Kidney (tissue), 14 donors: Measurements from ENCODE around the gene ARL14EPL. TPM values are rescaled to one million over a fixed set of nuclear protein-coding genes. Genes with fewer than 3 reads are reported as not detected.

Source experiments
- DNase-seq, 5 donors: peaks; one replicate each; pipeline ENCODE4 v3.0.0-alpha.2; 2013 to 2020
- FAIRE-seq: peaks from 2 replicates; lab custom pipeline; 2012; peaks lifted over from hg19 to GRCh38; lab: Jason Lieb, UNC
- H3K27ac ChIP-seq, 2 donors: one replicate each; pipeline ENCODE4 v1.7.0; 2013; ENCODE audit warnings: low read depth in 2 of 2, low read length in 2 of 2, inconsistent platforms in 1 of 2
- H3K27me3 ChIP-seq: one replicate; pipeline ENCODE4 v1.7.1; 2013; ENCODE audit warnings: low read length, inconsistent platforms; ENCODE audit not compliant: control insufficient read depth, insufficient read depth
- H3K36me3 ChIP-seq, 3 donors: one replicate each; pipeline versions ENCODE4 v1.7.0 to v1.7.1; 2013; ENCODE audit warnings: low read length in 3 of 3, control low read depth in 1 of 3, inconsistent platforms in 1 of 3; ENCODE audit not compliant: insufficient read depth in 3 of 3, control insufficient read depth in 2 of 3
- H3K4me1 ChIP-seq, 3 donors: one replicate each; pipeline versions ENCODE4 v1.7.0 to v1.7.1; 2013; ENCODE audit warnings: low read length in 3 of 3, inconsistent platforms in 1 of 3, low read depth in 1 of 3; ENCODE audit not compliant: control insufficient read depth in 2 of 3, insufficient read depth in 2 of 3
- H3K4me3 ChIP-seq, 3 donors: one replicate each; pipeline versions ENCODE4 v1.7.0 to v1.8.1; 2013; ENCODE audit warnings: low read length in 3 of 3, control low read depth in 1 of 3, inconsistent platforms in 1 of 3
- H3K9ac ChIP-seq, 3 donors: one replicate each; pipeline versions ENCODE4 v1.7.0 to v1.7.1; 2013; ENCODE audit warnings: low read length in 3 of 3, control low read depth in 1 of 3, inconsistent platforms in 1 of 3
- H3K9me3 ChIP-seq, 3 donors: one replicate each; pipeline versions ENCODE4 v1.7.0 to v1.7.1; 2013; ENCODE audit warnings: low read length in 3 of 3, control low read depth in 1 of 3, inconsistent platforms in 1 of 3; ENCODE audit not compliant: control insufficient read depth in 2 of 3, insufficient read depth in 1 of 3
- CTCF ChIP-seq: IDR thresholded peaks from 3 replicates; pipeline ENCODE4 v1.5.1; 2012; ENCODE audit warnings: mild to moderate bottlenecking, moderate library complexity, borderline replicate concordance; ENCODE audit not compliant: insufficient read depth; ENCODE audit errors: extremely low read depth
- intact Hi-C: fragments of 100-400 bp; cut with DNase I; formaldehyde crosslinking; loops from one replicate; pipeline ENCODE4 v1.11.1; 2022
- polyA plus RNA-seq: library from polyadenylated mRNA; stranded (reverse); fragments of 350-450 nt; fragmentation: Illumina TruSeq; extraction: RNeasy Lipid Tissue Mini Kit (QIAGEN cat#74804); gene quantifications from one replicate; pipeline ENCODE4 v1.2.3, GENCODE V29; 2014; ENCODE audit warnings: low read depth, low replicate concordance; ENCODE audit not compliant: insufficient read depth
- total RNA-seq: library from RNA; stranded (reverse); fragmentation: NEBNext Ultra II Directional; extraction: Animal tissue kit (Norgen Biotek cat#: 25700); gene quantifications from one replicate; pipeline ENCODE4 v1.2.1, GENCODE V29; 2021
- donor health status: control.
- donor health status: control.
- donor health status: control.
- donor health status: control.
- donor health status: control.
- donor health status: DM: yes; HTN: yes; CAD: no.
- donor health status: Normal renal cell carcinoma (clear cell type).

The ARL14EPL gene
- total and polyA plus RNA-seq, 2 donors from 2014 or later: not detected

DNA sequence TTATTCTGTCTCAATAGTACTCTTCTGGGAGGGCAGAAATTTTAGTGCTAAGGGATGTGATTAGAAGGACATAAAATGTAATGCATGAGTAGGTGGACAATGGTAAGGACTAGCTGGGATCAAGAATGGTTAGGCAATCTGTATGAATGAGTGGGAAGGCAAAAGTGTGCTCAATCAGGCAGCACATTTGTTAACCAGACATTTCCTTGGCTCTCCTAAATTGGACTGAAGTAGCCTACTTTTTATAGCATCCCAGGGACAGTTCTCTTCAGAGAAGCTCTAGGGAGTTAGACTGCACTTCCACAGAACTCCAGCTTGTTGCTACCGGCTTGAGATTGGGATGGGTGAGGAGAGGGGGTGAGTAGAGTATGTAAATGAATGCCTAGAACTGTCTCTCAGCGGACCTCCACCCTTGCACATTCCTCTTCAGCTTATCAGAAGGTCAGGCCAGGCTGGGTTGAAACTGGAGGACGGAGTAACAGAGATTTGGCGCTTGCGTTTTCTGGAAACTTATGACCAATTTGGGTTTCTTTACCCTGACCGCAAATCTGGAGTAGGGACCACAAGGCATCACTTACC lies 19.0 kb upstream of the ARL14EPL start:
- FAIRE-seq: no peak
- H3K27ac ChIP-seq: no peak overlapping the region
- H3K9ac ChIP-seq: no peak overlapping the region
- DNase-seq: peak in 1 of 5 donors; percentile 9
- intact Hi-C loops: no loop called here
- no peaks in the 10 kb centered on the region for H3K4me1 ChIP-seq
- TF ChIP-seq CTCF: no peak
- H3K36me3 ChIP-seq: no peaks in the 10 kb centered on the region
- H3K4me3 ChIP-seq: no peak overlapping the region
- no peaks in the 10 kb centered on the region for H3K27me3 ChIP-seq
- H3K9me3 ChIP-seq: no peaks in the 10 kb centered on the region

DNA sequence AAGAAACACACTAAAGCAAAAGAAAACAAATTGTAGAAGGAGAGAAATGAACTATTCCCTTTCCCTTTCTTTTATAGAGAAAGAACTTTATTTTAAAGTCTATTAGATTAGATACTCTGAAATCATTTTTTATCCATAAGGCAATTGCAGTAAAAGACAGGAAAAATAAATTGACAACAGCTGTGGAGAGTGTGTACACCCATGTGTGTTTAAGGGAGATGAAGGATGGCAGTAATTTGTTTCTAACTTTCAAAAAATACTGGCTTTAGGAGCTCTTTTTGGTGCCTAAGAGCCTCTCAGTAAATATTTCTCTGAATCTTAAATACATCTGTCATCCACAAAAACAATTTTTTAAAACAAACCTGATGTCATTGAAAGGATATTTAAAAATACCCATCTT lies 18.3 kb upstream of the ARL14EPL start:
- no peaks in the 10 kb centered on the region for H3K9me3 ChIP-seq
- DNase-seq (no peak), FAIRE-seq (no peak)
- no peaks in the 10 kb centered on the region for H3K36me3 ChIP-seq
- H3K4me1 ChIP-seq: no peaks in the 10 kb centered on the region
- no peak overlapping the region for H3K27ac ChIP-seq
- no peak overlapping the region for H3K4me3 ChIP-seq
- H3K9ac ChIP-seq: no peak overlapping the region
- TF ChIP-seq CTCF: no peak
- intact Hi-C loops: no loop called here
- no peaks in the 10 kb centered on the region for H3K27me3 ChIP-seq

DNA sequence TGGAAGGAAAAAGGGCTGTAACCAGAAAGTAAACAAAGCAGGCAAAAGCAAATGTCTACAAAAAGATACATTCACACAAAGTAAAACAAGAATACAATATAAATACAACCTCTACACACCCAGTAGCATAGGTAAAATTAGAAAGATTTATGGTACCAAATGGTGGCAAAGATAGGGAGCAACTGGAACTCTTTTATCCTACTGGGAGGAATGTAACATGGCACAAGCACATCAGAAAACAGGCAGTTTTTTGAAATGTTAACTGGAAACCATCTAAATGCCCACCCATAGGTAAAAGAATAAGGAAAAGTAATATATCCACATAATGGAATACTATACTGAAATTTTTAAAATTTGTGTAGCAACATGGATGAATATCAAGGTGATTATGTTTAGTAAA lies 8.7 kb upstream of the ARL14EPL start:
- Histone ChIP-seq H3K36me3 (no peaks in the 10 kb centered on the region), H3K27ac (no peak overlapping the region), H3K4me1 (no peaks in the 10 kb centered on the region), H3K9ac (no peak overlapping the region), H3K4me3 (no peak overlapping the region), H3K9me3 (no peaks in the 10 kb centered on the region), H3K27me3 (no peaks in the 10 kb centered on the region)
- FAIRE-seq (no peak), DNase-seq (no peak)
- intact Hi-C loops: no loop called here
- no peak for TF ChIP-seq CTCF

- Histone ChIP-seq H3K4me1 (no peaks in the 10 kb centered on the region), H3K27ac (no peak overlapping the region), H3K9ac (no peak overlapping the region), H3K27me3 (no peaks in the 10 kb centered on the region), H3K4me3 (no peak overlapping the region), H3K36me3 (no peaks in the 10 kb centered on the region), H3K9me3 (no peaks in the 10 kb centered on the region)
- no peak for TF ChIP-seq CTCF
- intact Hi-C loops: no loop called here
- DNase-seq (no peak), FAIRE-seq (no peak)
Measured at GRCh38 chr5:116025866-116026265, 6.4 kb upstream of the ARL14EPL start.
